ENCODE measurements around the gene SGCA. TPM values are rescaled to one million over a fixed set of nuclear protein-coding genes. Genes with fewer than 3 reads are reported as not detected.

The SGCA gene
- total RNA-seq, 4 donors from 2014 or later = 1.9 to 15.1 (median 6.9) TPM

DNA sequence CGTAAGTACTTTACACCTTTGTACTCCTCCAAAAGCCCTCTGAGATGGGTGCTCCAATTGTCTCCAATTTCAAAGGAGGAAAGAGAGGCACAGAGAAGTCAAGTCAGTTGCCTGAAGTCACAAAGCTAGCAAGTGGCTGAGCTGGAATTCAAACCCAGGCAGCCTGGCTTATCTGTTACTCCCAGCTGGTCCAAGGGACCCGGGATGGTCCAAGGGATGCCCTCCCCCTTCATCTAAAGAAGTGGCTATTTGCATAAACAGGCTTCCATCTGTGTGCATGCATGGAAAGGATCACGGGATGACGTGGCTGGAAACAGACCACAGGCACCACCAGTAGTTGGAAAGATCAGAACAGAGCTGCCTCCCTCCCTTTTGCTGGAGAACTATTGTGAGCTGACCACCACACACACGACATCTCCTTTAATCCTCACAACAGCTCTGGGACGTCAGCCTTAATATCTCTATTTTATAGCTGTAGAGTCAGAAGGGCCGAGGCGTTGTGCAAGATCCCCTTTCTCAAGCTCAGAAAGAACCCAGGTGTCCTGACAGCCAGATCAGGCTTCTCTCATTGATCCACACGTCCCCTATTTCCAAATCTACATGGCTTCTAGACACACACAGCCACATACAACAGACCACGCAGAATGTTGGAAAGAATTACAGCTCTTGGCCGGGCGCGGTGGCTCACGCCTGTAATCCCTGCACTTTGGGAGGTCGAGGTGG, 46.5 kb downstream of the SGCA start:
- peak overlapping the region in 3 of 4 donors; percentile 16 to 89 (median 89) for H3K27ac ChIP-seq
- no peaks in the 10 kb centered on the region for H3K9me3 ChIP-seq
- intact Hi-C loops (cut with DNase I) = no loop called here
- H3K4me1 ChIP-seq = peaks cover 15 to 56% (median 27%) of the 10 kb centered on the region in 3 donors
- TF ChIP-seq POLR2A (IDR thresholded peaks at IDR 0.05) (no peak), CTCF (IDR thresholded peaks at IDR 0.05) (no peak)
- no peak for DNase-seq
- no peaks in the 10 kb centered on the region for H3K36me3 ChIP-seq
- H3K4me3 ChIP-seq = no peak overlapping the region
- WGBS, 2 donors = 66 to 84% methylated on average over 7 to 14 of the region's 15 CpGs
- peaks cover 0 to 38% (median 0%) of the 10 kb centered on the region in 4 donors for H3K27me3 ChIP-seq

GRCh38 chr17:50213026-50214022, 47.5 kb downstream of the SGCA start:
- peak overlapping the region in 1 of 4 donors; percentile 89 for H3K27ac ChIP-seq
- intact Hi-C loops (cut with DNase I) = no loop called here
- H3K4me3 ChIP-seq = no peak overlapping the region
- peaks cover 15 to 54% (median 30%) of the 10 kb centered on the region in 3 donors for H3K4me1 ChIP-seq
- no peaks in the 10 kb centered on the region for H3K9me3 ChIP-seq
- 61 to 78% methylated on average over 9 of the region's 9 CpGs for WGBS, 2 donors
- no peak for DNase-seq
- TF ChIP-seq POLR2A (IDR thresholded peaks at IDR 0.05) = no peak
- TF ChIP-seq CTCF (IDR thresholded peaks at IDR 0.05) = no peak
- no peaks in the 10 kb centered on the region for H3K36me3 ChIP-seq
- H3K27me3 ChIP-seq = peaks cover 0 to 29% (median 0%) of the 10 kb centered on the region in 4 donors

GRCh38 chr17:50214976-50215760, 49.4 kb downstream of the SGCA start:
- TF ChIP-seq CTCF (IDR thresholded peaks at IDR 0.05) = no peak
- no peak for TF ChIP-seq POLR2A (IDR thresholded peaks at IDR 0.05)
- DNase-seq = no peak
- 77 to 78% methylated on average over 8 of the region's 8 CpGs for WGBS, 2 donors
- Histone ChIP-seq H3K9me3 (no peaks in the 10 kb centered on the region), H3K27me3 (peaks cover 0 to 14% (median 0%) of the 10 kb centered on the region in 4 donors), H3K27ac (peak overlapping the region; percentile 13 to 70 (median 48)), H3K36me3 (no peaks in the 10 kb centered on the region), H3K4me3 (no peak overlapping the region), H3K4me1 (peaks cover 15 to 59% (median 36%) of the 10 kb centered on the region in 3 donors)
- intact Hi-C loops (cut with DNase I) = no loop called here

GRCh38 chr17:50217591-50217990, 51.8 kb downstream of the SGCA start:
- 44 to 46% methylated on average over 3 of the region's 3 CpGs for WGBS, 2 donors

More at GRCh38 chr17:50217591-50217990, 51.8 kb downstream of the SGCA start:
- H3K27ac ChIP-seq = peak overlapping the region in 3 of 4 donors; percentile 21 to 80 (median 52)
- peaks cover 9 to 59% (median 37%) of the 10 kb centered on the region in 3 donors for H3K4me1 ChIP-seq
- intact Hi-C loops (cut with DNase I) = no loop called here
- H3K9me3 ChIP-seq = no peaks in the 10 kb centered on the region
- H3K4me3 ChIP-seq = no peak overlapping the region
- DNase-seq = no peak
- H3K27me3 ChIP-seq = peaks cover 0 to 5% (median 0%) of the 10 kb centered on the region in 4 donors
- TF ChIP-seq POLR2A (IDR thresholded peaks at IDR 0.05) = no peak
- TF ChIP-seq CTCF (IDR thresholded peaks at IDR 0.05) = no peak
- H3K36me3 ChIP-seq = no peaks in the 10 kb centered on the region

All from esophagus squamous epithelium (tissue), 5 donors.